HT-29 (cell line): ENCODE data around the gene RAB9B. TPM values are rescaled to one million over a fixed set of nuclear protein-coding genes. Genes with fewer than 3 reads are reported as not detected.
"Not testable (repeated sequence)": the region's sequence is repeated elsewhere in the genome, so short reads cannot be mapped to it uniquely, and the experiment has no call there.

Experiments
- DNase-seq: peaks from one replicate; pipeline ENCODE4 v3.0.0-alpha.2; 2015; ENCODE audit warnings: low spot score
- total RNA-seq: library from RNA; depleted of rRNA; stranded (reverse); fragments of >200 nt; shearing (Covaris generic); gene quantifications from 2 replicates; pipeline ENCODE4 v1.2.3, GENCODE V29; 2014; rRNA removed

The RAB9B gene, protein sequence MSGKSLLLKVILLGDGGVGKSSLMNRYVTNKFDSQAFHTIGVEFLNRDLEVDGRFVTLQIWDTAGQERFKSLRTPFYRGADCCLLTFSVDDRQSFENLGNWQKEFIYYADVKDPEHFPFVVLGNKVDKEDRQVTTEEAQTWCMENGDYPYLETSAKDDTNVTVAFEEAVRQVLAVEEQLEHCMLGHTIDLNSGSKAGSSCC
- total RNA-seq = not detected in 2 replicates

DNA sequence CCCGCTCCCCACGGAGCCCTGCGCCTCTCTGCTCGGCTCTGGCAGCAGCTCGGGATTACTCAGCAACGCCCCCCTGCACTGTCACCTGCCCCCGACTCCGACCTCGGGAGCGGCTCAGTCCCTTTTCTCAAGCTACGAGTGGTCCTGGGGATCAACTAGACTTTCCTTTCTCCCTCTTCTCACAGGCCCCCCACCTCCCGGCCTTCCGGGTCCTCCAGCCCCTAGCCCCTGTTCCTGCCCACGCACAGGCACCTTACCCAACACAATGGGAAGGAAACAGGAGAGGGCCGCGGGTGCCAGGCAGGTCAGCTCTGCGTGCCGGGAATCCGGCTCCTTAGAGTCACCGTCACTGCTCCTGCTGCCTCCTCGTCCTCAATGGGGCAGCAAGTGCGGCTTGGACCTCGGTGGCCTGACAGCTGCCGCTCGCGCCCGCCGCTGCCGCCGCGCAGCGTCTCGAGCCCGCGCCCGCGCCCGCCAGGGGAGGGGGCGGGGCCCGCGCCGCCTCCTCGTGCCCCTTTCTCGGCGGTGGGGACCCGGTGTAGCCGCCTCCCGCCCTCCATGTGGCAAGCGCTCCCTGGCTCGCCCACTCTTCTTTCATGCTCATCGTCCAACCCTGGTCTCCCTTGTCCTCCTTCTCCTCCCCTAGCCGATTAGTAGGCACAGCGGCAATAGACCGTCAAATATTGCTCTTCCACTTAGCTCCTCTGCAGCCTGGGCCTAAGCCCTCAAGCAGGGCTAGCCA is at the start of gene RAB9B:
TSS of gene RAB9B (minus strand) at position 455 of the 742 bp plus-strand sequence. CDS start 6,473 bp downstream, outside the sequence.
- DNase-seq = no peak

DNA sequence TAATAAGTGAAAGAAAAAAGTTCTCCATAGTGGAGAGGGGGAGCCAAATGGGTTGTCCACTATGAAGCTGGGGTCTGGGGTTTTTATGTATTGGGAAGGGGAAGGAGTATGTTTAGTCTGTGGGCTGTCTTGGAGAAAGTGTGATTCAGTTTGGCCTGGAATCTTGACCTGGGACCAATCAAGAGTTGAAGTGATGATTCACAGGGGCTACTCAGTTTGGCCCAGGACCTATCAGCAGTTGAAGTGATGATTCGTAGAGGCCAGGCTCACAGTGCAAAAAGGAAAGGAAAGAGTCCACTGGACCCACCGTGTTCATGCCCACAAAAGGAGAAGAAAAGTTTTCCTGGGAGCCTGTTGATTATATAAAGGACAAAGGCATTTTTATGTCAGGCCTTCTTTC is 47.3 kb upstream of the RAB9B start:
- no peak for DNase-seq

DNA sequence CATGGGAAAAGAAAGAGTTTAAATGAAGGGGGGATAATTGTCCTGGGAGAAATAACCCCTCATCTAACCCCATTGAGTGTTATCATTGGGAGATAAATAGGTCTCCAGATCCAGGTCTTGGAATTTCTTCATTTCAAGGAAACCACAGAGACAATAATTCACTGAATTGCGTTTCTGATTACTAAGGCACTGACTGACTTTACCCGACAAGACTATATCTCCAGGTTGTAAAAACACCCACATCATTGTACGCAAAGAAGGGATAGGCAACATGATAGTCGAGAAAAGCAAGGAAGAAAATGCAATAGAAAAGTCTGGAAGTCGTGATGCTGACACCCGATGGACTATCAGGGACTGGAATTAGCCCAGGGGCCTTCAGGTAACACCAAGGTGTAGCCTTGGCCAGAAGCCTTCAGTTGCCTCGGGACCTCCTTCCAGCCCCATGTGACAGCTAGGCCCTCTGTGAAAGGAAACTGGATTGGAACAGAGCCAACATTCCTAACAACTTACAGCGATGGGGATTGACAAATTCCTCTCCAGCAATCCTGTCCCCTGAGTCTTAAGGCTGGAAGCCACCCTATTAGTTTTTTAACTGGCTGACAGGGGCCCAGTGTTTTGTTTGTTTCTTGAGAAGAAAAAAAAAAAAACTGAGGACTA is 46.5 kb upstream of the RAB9B start:
- peak; percentile 11 for DNase-seq

DNA sequence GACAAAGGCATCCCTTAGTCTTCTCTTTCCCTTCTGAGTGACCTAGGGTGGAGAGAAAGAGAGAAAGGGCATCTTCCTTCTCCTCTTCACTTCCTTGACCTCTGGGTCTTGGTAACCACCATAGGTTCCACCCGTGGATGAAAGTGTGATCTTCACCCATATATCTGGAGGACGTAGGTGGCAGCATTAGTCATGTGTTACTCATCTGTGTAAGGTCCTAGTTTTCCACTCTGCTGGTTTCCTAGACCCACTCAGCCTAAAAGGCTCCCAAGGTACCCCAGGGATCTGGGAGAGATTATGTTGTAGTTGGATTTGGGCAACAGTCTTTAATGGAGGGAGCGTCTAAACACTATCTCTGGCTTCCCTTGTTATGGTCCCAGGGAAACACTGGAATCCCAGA is 45.5 kb upstream of the RAB9B start:
- no peak for DNase-seq

DNA sequence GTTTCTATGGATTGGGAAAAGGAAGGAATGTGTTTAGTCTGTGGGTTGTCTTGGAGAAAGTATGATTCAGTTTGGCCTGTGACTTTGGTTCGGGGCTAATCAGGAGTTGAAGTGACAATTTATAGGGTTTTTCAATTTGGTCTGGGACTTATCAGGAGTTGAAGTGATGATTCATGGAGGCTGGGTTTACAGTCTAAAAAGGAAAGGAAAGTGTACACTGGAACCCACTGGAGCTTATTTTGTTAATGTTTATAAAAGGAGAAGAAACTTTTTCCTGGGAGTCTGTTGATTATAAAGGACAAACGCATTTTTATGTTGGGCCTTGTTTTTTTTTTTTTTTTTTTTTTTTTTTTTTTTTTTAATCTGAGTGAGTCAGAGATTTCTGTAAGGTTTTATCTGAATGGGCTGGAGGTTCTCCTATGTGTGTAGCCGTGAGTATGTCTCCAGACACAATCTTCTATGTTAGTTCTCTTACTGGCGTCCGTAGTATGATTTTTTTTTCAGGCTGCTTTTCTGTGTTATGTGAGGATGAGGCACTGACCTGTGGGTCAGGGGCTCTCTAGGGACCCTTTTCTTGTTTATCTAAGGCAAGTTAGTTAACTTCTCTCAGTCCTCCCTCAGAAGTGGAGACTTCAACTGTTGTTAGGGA is 33.0 kb upstream of the RAB9B start:
- DNase-seq = no peak

DNA sequence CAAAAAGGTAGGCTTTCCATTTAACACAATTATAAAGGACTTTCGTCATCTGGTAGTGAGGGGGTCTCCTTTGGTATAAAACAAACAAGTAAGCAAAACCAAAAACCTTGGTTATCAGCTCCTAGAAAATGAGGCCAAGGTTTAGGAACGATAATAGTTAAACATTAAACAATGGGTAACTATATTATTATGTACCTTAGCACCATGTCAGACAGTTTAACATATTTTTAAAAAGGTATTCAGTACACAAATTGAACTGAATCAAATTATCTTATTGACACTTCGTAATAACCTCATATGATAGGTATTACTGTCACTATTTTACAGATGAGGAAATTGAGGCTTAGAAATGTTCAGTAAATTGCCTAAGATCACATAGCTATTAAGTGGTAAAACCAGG is 32.1 kb upstream of the RAB9B start:
- DNase-seq = no peak

DNA sequence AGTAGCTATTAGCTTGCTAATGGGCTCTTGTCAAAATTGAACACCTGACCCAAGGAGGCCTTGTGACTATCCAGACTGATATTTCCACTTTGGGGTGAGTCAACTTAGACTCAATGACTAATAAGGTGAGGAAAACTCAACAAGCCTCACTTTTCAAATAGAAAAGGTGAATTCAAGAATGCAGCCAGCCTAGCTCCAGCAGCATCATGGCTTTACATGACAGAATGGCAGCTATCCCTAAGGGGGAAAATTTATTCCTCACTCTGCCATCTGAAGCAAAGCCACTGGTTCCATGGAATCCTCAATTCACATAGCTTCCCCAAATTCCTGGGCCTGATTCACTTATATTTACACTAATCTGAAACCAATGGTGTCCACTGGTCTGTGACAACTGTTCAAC is 29.1 kb upstream of the RAB9B start:
- no peak for DNase-seq

DNA sequence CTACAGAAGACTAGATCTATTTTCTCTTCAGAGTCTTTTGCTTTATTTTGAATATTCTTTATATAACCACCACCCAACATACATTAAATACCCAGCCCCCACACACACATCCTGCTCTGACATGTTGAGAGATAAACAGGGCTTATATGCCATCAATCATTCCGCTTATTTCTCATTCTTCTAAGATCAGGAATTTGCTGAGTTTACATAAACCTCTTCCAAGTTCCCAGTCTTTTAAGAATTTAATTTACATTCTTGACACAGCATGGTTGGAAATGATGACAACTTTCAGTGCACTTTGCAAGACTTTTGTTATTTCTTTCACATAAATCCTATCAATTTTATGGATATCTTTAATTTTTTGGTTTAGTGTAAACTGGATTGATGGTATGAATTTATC is 17.5 kb upstream of the RAB9B start:
- DNase-seq = no peak

DNA sequence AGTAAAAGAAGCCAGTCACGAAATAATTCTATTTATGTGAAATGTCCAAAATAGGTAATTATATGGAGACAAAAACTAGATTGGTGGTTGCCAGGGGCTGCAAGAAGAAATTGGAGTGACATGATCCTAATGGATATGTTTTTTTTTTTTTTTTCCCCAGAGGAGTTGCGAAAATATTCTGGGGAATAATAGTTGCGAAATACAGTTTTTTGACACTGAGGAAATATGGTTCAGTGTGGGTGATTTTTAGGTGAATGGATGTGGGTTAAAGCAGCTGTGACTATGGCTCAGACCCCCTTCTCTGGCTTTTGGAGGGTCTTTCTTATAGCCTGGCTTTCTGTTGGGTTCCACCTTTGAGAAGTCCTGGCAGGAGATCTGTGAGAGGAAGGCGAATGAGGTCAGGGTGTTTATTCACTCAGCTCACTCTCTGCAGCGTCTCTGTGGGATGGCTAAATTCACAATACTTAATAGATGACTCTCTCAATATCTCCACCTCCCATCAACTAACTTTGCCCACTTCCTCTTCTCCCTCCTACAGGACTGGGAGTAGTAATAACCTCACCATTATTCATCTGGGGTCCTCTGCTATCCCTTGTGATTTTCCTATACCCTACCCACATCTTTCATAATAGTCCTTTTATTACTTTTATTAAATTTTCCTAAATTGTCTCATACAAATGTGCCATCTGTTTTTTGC is 15.3 kb upstream of the RAB9B start:
- no peak for DNase-seq

DNA sequence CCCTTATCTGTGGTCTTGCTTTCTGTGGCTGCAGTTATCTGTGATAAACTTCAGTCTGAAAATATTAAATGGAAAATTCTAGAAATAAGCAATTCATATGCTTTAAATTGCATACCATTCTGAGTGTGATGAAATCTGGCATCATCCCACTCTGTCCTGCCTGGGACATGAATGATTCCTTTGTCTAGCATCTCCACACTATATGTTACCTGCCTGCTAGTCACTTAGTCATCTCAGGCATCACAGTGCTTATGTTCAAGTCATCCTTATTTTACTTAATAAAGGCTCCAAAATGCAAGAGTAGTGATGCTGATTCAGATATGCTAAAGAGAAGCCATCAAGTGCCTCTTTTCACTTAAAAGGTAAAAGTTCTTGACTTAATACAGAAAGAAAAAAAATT is 14.3 kb upstream of the RAB9B start:
- DNase-seq = no peak

DNA sequence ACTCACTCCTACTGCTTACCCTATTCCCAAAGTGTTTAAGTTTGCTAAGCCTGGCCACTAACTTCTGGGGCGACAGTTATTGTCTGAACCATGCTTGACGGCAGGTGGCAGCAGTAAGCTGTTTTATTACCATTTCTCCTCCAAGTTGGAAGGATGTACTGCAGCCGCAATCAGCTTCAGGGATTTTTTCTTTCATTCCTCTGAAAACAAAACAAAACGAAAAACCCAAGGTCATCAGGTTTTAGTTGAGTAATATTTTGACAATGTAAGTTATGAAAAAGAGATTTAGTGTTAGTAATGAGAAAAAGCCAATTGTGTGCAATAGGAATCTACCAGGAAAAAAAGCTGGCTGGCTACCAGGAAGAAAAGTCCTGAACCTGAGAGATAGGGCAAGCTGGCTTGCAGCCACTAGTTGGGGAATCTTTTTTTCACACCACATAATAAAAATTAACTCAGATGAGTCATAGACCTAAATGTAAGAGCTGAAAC is 13.2 kb upstream of the RAB9B start:
- DNase-seq = peak; percentile 77

DNA sequence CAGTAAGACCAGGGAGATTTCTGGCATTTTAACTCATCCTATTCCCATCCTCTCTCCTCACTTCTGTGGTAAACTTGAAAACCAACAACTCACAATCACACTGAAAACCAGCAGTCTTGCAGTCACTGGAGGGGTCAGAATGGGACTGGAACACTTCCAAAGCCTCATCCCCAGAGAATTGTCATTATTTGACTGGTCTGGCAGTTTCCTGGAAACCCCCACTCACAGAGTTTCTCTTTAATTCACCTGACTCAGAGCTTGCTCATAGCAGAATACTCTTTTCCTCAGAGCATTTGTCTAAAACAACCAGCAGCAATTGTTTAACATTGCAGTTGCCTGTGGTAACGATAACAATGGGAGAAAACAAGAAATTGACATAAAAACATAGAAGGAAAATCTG is 7.3 kb upstream of the RAB9B start:
- no peak for DNase-seq

DNA sequence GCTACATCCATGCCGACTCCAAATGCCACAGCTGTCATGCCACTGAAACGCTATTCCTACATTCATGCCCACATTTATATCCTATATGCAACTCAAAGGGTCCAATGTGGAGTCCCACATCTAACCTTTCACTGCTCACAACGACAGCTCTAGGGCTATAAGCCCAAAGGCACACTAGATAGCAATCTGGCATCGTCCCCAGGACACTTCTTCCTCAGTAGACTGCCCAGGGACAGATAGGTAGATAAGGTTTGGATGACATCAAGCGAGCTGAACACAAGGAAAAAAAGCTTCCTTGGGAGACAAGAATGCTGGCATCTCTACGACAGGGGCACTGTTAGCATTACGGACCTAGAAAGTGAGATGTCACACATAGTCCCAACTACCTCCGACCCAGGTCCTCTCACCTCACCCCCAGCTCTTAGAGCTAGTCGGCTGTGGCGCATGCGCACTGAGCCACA is 685 bp downstream of the RAB9B start:
- peak; percentile 49 for DNase-seq

DNA sequence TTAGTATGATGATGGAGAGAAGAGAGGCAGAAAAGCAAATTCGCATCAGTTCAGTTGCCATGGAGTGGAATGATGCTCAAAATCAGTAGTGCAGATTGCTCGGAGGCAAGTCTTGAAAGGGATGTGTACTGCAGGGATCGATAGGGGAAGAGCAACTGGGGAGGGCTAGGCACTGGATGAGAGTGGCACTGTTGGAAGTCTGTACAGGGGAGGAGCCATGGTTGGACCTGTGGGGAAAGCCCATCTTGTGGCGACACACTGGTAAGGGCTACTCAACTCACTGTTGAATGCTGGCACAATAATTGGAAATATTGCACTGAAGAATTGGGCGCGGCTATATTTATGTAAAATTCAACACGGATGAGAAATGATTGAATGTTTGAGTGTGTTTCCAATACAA is 1.2 kb downstream of the RAB9B start:
- no peak for DNase-seq

DNA sequence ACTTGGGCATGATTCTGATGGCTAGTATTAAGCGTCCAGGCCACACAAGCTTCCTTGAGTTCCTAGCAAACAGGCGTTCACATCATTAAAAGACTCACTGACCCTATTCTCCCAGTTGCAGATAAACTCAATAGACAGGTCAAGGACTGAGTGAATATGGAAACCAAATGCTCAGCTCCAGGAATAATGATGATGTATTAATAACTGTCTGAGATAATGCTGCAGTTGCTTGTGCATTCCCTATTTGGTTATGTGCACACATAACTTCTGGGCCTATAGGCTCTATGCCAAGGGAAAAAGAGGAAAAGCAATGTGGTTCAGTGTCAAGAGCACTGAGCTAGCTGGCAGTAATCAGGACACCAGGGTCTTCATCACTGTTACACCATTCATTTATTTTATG is 3.5 kb downstream of the RAB9B start:
- DNase-seq = no peak

DNA sequence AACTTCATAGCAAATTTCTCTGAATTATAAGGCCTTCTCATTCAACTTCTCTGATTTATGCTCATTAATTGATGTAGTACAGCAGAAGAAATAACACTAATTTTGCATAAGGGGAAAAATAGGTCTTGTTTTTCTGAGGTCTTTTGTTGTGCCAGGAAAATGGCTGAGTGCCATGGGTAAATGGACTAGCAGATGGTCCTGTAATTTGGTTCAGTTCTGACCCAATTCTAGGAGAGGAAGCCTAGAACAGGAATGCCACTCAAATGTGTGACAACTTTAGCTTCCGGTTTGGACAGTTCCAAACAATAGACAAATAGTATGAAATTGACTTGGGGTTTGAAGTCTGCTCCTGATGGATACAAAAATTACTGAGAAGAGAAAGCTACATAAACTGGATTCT is 6.2 kb downstream of the RAB9B start:
- DNase-seq = no peak

DNA sequence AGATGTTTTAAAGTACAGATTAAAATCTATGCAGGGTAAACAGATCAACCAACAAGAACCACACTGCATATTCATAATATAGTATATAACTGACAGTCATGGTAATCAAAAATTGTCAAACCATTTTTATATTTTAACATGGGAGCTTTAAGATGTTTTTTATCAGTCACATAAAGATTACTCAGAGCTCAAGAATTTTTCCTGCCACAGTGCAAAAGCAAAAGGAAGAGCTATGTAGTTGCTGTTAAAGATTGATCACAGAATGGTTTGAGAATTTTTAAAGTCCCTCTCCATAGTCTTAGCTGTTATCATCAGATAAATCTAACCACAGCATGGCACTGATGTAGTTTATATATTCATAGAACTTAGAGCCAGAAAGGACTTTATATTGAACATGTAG is 8.5 kb downstream of the RAB9B start:
- no peak for DNase-seq

DNA sequence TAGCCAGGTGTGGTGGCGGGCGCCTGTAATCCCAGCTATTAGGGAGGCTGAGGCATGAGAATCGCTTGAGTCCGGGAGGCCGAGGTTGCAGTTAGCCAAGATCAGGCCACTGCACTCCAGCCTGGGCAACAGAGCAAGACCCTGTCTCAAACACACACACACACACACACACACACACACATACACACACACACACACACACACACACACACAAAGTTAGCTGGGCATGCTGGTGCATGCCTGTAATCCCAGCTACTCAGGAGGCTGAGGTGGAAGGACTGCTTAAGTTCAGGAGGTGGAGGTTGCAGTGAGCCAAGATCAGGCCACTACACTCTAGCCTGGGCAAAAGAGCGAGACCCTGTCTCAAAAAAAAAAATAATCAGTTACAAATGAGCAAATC is 11.3 kb downstream of the RAB9B start:
- DNase-seq = not testable (repeated sequence)

DNA sequence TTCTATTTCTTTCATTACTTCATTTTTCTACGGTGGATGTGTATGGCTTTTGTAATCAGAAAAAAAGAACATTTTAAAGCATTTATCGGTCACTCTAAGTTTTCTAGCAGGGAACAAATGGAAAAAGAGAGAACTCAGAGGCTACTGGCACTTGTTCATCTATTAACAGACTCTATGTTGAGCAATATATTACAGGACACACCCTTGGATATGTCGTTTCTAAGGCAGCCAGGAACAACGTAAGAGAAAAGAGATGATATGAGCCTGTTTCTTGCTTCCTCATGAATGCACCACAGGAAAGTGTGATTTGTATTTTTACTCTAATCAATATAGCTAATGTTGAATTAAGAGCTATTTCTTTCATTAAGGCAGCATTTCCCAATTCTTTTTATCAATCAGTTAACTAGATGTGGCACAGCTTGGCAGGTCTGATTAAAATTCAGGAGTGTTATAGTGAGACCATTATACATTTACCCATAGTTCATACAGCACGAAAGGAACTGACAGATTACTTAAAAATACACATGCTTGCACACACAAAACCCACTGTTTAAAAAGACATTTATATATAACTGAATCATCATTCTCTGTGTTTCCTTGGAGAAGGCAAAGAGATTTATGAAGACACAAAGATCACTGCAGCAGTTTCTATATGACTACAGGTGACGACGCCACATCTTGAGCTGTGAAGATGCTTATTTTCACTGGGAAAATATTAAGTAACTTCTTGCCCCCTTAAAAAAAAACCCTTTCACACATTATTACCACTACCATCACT is 13.0 kb downstream of the RAB9B start:
- DNase-seq = no peak

DNA sequence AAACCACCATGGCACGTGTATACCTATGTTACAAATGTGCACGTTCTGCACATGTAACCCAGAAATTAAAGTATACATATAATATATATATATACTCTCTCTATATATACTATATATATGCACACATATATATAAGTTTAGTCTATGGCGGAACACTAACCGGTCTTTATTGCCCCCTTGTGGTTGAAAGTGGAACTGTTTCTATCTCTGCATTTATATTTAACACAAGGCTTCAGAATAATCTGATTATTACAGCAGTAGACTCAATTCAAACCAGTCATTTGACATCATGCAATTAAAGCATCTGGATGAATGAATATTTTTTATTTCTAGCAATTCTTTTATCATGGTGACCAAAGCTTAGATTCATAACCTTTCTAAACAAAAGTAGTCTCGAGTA is 14.6 kb downstream of the RAB9B start:
- DNase-seq = peak; percentile 88

DNA sequence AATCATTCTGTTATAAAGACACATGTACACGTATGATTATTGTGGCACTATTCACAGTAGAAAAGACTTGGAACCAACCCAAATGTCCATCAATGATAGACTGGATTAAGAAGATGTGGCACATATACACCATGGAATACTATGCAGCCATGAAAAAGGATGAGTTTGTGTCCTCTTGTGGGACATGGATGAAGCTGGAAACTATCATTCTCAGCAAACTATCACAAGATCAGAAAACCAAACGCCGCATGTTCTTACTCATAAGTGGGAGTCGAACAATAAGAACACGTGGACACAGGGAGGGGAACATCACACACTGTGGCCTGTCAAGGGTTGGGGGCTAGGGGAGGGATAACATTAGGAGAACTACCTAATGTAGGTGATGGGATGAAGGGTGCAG is 15.0 kb downstream of the RAB9B start:
- DNase-seq = not testable (repeated sequence)
